Right lobe of liver (tissue), 4 donors: ENCODE results near the gene TPSAB1.

ENCODE experiments used
- POLR2A ChIP-seq: fragments of 450-650 bp; IDR thresholded peaks from one replicate; pipeline ENCODE4 v1.6.1; 2017; ENCODE audit warnings: antibody characterized with exemption, mild to moderate bottlenecking
- TF ChIP-seq, protein P1 (sequence below), 4 donors: fragments of 200-600 bp in 3 of 4; fragments of 450-650 bp in 1 of 4; IDR thresholded peaks; one replicate each; pipeline versions ENCODE4 v1.5.1 to v1.8.0; 2016 to 2022; ENCODE audit warnings: antibody characterized with exemption in 4 of 4, mild to moderate bottlenecking in 2 of 4
- donor health status: DM: no; HTN: no; CAD: no.
- donor health status: DM: no; HTN: no; CAD: no.
- donor health status: DM: no; HTN: yes; CAD: no.

- TF ChIP-seq, protein P1, sequence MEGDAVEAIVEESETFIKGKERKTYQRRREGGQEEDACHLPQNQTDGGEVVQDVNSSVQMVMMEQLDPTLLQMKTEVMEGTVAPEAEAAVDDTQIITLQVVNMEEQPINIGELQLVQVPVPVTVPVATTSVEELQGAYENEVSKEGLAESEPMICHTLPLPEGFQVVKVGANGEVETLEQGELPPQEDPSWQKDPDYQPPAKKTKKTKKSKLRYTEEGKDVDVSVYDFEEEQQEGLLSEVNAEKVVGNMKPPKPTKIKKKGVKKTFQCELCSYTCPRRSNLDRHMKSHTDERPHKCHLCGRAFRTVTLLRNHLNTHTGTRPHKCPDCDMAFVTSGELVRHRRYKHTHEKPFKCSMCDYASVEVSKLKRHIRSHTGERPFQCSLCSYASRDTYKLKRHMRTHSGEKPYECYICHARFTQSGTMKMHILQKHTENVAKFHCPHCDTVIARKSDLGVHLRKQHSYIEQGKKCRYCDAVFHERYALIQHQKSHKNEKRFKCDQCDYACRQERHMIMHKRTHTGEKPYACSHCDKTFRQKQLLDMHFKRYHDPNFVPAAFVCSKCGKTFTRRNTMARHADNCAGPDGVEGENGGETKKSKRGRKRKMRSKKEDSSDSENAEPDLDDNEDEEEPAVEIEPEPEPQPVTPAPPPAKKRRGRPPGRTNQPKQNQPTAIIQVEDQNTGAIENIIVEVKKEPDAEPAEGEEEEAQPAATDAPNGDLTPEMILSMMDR (IDR thresholded peaks at IDR 0.05): no peak
- TF ChIP-seq POLR2A: no peak
Observed at GRCh38 chr16:1193143-1193824, 47.2 kb upstream of the TPSAB1 start.
